A549 treated with Hydrocortisone at 1 μM for 4 hours (cell line): ENCODE results near the gene ATG3. TPM values are rescaled to one million over a fixed set of nuclear protein-coding genes. Genes with fewer than 3 reads are reported as not detected.

Experiments
- total RNA-seq: library from RNA; stranded (reverse); fragments of 200-300 nt; extraction: Qiagen RNA extraction; gene quantifications from 5 replicates; pipeline ENCODE4 v1.2.3, GENCODE V29; 2022

ATG3 gene
- total RNA-seq = 43.2 to 52.6 TPM (median 46.7 TPM) in 5 replicates

GRCh38 chr3:112561734-112562529 is at the start of gene ATG3, which contains the start of gene SLC35A5:
TSS of gene ATG3 (minus strand) at chr3:112561962. CDS start at chr3:112561528, 434 bp downstream.
TSS of gene SLC35A5 (plus strand) at chr3:112562045. CDS start at chr3:112563404, 1,359 bp downstream.

GRCh38 chr3:112498914-112499711 is 62.6 kb downstream of the ATG3 start, which contains the start of gene BTLA:
TSS of gene BTLA (minus strand) at chr3:112499472. CDS start at chr3:112499358, 114 bp downstream.

Other genes starting within 250 kb of the ATG3 start
- gene CD200, start 228.8 kb downstream of the ATG3 start, total RNA-seq = not detected in 5 replicates
- gene BTLA, start 62.5 kb downstream of the ATG3 start, total RNA-seq = 0.08 TPM in 1 of 5 replicates, not detected in the others
- 14.6 to 18.0 TPM (median 17.2 TPM) in 5 replicates for gene SLC35A5, start 83 bp upstream of the ATG3 start, total RNA-seq
- 39.4 to 77.3 TPM (median 60.3 TPM) in 5 replicates for gene CCDC80, start 79.2 kb upstream of the ATG3 start, total RNA-seq